ENCODE results near the gene RBM34.

DNA sequence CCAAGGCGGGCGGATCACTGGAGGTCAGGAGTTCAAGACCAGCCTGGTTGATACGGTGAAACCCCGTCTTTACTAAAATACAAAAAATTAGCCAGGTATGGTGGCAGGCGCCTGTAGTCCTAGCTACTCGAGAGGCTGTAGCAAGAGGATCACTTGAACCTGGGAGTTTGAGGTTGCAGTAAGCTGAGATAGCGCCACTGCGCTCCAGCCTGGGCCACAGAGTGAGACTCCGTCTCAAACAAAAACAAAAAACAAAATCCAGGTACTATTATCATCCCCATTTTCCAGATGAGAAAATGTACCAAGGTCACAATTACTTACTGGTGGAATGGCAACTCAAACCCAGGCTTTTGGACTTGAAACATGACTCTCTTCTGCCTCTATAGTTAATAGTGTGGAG lies 36.9 kb downstream of the RBM34 start:
- TF ChIP-seq, protein P1, sequence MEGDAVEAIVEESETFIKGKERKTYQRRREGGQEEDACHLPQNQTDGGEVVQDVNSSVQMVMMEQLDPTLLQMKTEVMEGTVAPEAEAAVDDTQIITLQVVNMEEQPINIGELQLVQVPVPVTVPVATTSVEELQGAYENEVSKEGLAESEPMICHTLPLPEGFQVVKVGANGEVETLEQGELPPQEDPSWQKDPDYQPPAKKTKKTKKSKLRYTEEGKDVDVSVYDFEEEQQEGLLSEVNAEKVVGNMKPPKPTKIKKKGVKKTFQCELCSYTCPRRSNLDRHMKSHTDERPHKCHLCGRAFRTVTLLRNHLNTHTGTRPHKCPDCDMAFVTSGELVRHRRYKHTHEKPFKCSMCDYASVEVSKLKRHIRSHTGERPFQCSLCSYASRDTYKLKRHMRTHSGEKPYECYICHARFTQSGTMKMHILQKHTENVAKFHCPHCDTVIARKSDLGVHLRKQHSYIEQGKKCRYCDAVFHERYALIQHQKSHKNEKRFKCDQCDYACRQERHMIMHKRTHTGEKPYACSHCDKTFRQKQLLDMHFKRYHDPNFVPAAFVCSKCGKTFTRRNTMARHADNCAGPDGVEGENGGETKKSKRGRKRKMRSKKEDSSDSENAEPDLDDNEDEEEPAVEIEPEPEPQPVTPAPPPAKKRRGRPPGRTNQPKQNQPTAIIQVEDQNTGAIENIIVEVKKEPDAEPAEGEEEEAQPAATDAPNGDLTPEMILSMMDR (IDR thresholded peaks at IDR 0.05; ENCODE audit: insufficient read depth, low read depth, low read length), result no peak
- no peak for TF ChIP-seq EZH2 (IDR thresholded peaks at IDR 0.05; ENCODE audit: insufficient read depth, low read length)

Measured in astrocyte (in vitro differentiated cells and primary cell).